ENCODE results near the gene SCTR.
A peak's percentile ranks its signal among the peaks of the same experiment; 100 is the strongest.

SCTR gene

GRCh38 chr2:119431155-119431975, 92.9 kb downstream of the SCTR start, which contains the start of gene TMEM37:
Gene TMEM37 (plus strand): TSS chr2:119431854. CDS start chr2:119431904, 50 bp downstream.
- H3K9ac ChIP-seq (ENCODE audit: low read length) = peak within 1 kb of the TSS; percentile 61
- no peaks in the 10 kb centered on the region for H3K36me3 ChIP-seq (ENCODE audit: control insufficient read depth, low read depth, low read length)
- H3K27me3 ChIP-seq (ENCODE audit: control insufficient read depth, insufficient read depth, low read length) = peaks cover 34% of the 10 kb centered on the region
- peaks cover 15% of the 10 kb centered on the region for H3K4me1 ChIP-seq (ENCODE audit: control insufficient read depth, low read depth, low read length)
- peak within 1 kb of the TSS; percentile 72 for H3K4me3 ChIP-seq (ENCODE audit: low read length)
- no peaks in the 10 kb centered on the region for H3K9me3 ChIP-seq (ENCODE audit: control insufficient read depth, low read depth, low read length)
- H3K27ac ChIP-seq (ENCODE audit: low read length) = peak within 1 kb of the TSS; percentile 38

DNA sequence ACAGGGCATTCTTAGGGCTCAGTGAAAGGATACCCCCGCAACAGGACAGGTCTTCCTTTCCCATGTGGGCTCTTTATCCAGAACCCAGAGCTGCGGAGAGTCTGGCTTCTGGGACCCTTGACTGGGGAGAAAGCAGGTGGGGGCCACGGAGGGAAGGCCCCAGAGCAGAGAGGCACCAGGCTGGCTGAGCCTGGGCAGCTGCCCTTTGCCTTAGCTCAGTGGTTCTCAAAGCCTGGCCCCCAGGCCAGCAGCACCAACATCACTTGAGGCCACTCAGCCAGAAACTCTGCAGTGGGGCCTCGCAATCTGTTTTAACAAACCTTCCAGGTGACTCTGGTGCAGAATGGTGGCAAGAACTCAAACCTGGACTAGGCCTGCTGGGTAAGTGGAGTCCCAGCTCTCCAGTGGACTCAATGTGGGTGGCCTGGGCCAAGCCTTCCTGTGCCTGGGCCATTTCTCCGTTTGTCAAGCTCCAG, 94.2 kb downstream of the SCTR start:
- Histone ChIP-seq H3K27me3 (ENCODE audit: control insufficient read depth, insufficient read depth, low read length) (peaks cover 34% of the 10 kb centered on the region), H3K36me3 (ENCODE audit: control insufficient read depth, low read depth, low read length) (no peaks in the 10 kb centered on the region), H3K4me3 (ENCODE audit: low read length) (no peak overlapping the region), H3K9me3 (ENCODE audit: control insufficient read depth, low read depth, low read length) (no peaks in the 10 kb centered on the region), H3K4me1 (ENCODE audit: control insufficient read depth, low read depth, low read length) (peaks cover 15% of the 10 kb centered on the region), H3K9ac (ENCODE audit: low read length) (no peak overlapping the region), H3K27ac (ENCODE audit: low read length) (no peak overlapping the region)

DNA sequence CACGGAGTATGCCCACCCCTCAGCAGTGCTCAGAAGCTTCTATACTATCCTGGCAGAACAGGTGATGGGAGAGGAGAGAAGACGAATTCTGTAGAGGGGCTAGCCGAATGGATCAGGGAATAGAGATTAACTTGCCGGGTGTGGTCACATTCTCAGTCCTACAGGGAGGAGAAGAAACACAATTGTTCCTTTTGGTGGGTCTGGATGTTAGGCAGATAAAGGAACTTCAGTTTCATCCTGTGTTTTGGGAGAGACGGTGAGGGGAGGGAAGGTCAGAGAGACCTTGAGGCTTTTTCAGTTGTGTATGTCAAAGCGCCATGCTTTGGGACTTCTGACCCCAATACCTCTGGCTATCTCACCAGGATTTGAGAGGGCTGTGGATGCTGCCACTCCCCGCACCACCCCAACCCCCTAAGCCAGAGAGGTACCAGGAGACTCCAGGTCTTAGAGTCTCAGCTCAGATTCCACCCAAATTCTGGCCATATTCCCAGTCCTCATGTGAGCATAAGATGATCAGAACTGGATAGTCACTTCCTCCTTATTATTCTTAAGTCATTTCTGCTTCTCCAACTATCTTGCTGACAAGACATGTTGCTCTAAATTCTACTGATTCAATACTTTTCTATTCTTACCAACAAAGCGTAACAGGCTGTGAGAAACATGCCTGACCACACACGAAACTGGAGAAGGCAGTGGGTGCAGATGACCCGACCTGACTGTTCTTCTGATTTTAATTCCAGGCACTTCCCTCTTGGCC, 94.9 kb downstream of the SCTR start:
- H3K36me3 ChIP-seq (ENCODE audit: control insufficient read depth, low read depth, low read length) = no peaks in the 10 kb centered on the region
- no peak overlapping the region for H3K4me3 ChIP-seq (ENCODE audit: low read length)
- peaks cover 15% of the 10 kb centered on the region for H3K4me1 ChIP-seq (ENCODE audit: control insufficient read depth, low read depth, low read length)
- no peak overlapping the region for H3K27ac ChIP-seq (ENCODE audit: low read length)
- no peak overlapping the region for H3K9ac ChIP-seq (ENCODE audit: low read length)
- H3K27me3 ChIP-seq (ENCODE audit: control insufficient read depth, insufficient read depth, low read length) = peaks cover 34% of the 10 kb centered on the region
- H3K9me3 ChIP-seq (ENCODE audit: control insufficient read depth, low read depth, low read length) = no peaks in the 10 kb centered on the region

DNA sequence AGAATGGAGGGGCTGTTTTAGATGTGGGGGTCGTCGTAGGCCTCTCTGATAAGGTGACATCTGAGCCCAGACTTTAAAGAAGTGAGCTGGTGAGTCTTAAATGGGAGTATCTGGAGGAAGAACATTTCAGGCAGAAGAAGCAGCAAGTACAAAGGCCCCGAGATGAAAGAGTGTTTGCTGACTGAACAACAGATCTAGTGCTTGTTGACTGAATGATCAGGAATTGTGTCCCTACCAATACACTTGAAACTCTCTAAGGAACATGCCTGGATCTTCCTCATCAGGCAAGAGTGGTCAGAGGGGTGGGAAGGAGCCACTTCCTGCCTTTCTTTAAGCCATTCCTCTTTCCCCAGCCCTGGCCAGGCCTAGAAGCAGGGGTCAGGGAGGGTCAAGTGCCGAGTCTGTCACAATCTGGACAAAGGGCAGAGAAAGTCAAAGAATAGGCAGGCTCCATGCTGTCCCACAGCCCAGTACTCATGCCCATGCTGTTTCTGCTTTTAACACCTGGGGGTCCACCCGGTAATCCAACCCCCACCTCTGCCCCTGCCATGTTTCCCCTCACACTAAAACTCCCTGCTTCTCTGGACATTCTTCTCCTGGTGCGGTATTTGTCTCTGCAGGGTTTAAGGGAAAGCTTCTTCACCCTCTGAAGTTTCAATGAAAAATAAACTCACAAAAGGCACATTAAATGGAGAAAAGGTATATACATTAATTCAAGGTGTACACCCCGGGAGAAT, 95.6 kb downstream of the SCTR start:
- no peaks in the 10 kb centered on the region for H3K36me3 ChIP-seq (ENCODE audit: control insufficient read depth, low read depth, low read length)
- peaks cover 34% of the 10 kb centered on the region for H3K27me3 ChIP-seq (ENCODE audit: control insufficient read depth, insufficient read depth, low read length)
- no peak overlapping the region for H3K9ac ChIP-seq (ENCODE audit: low read length)
- H3K4me1 ChIP-seq (ENCODE audit: control insufficient read depth, low read depth, low read length) = peaks cover 15% of the 10 kb centered on the region
- no peak overlapping the region for H3K4me3 ChIP-seq (ENCODE audit: low read length)
- H3K27ac ChIP-seq (ENCODE audit: low read length) = no peak overlapping the region
- H3K9me3 ChIP-seq (ENCODE audit: control insufficient read depth, low read depth, low read length) = no peaks in the 10 kb centered on the region

DNA sequence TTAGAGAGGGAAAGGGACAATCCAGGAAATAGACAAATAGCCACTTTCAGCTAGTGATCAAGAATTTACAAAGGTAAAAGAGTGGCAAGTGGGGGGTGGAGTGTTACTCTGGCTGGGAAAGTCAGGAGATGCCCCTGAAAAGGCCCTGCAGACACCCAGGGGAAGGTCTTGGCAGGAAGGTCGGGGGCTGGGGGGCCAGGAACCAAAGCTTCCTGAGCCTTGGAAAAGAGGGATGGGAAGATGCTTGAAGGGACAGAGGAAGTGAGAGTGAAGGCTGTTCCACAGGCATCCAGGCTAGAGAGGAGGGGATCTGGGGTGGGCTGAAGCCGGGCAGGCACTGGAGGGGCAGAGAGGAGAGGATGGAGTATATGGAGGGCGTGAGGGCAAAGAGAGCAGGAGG, 96.5 kb downstream of the SCTR start:
- H3K27ac ChIP-seq (ENCODE audit: low read length) = no peak overlapping the region
- peaks cover 11% of the 10 kb centered on the region for H3K4me1 ChIP-seq (ENCODE audit: control insufficient read depth, low read depth, low read length)
- no peak overlapping the region for H3K9ac ChIP-seq (ENCODE audit: low read length)

DNA sequence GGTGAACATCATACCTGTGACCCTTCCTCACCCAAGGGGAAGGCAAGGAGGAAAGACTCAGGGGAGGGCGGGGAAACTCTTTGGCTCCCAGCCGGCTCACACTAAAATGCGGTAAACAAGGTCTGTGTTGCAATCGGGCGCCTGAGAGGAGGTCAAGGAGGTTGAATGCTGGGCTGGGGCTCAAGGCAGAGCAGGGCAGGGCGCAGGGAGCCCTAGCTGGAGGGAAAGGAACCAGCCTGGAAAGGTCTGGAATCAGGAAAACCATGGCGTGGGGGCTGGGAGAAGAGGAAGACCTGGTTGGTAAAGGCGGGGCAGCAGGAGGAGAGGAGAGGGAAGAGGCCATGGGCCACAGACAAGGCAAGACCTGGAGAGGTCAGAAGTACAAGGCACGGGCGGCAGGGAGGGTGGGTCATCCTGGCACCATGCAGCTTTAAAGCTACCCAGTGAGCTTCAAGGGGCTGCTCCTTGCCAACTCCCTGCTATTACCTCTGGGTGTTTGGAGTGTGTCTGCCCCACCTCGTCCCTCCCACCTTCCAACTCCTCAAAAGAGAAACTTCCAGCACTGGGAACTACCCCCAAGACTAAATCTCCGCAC, 97.4 kb downstream of the SCTR start:
- Histone ChIP-seq H3K9me3 (ENCODE audit: control insufficient read depth, low read depth, low read length) (no peaks in the 10 kb centered on the region), H3K4me3 (ENCODE audit: low read length) (no peak overlapping the region), H3K27me3 (ENCODE audit: control insufficient read depth, insufficient read depth, low read length) (peaks cover 23% of the 10 kb centered on the region), H3K9ac (ENCODE audit: low read length) (no peak overlapping the region), H3K27ac (ENCODE audit: low read length) (no peak overlapping the region), H3K36me3 (ENCODE audit: control insufficient read depth, low read depth, low read length) (no peaks in the 10 kb centered on the region), H3K4me1 (ENCODE audit: control insufficient read depth, low read depth, low read length) (peaks cover 10% of the 10 kb centered on the region)

More for the DNA sequence above, 96.5 kb downstream of the SCTR start:
- H3K36me3 ChIP-seq (ENCODE audit: control insufficient read depth, low read depth, low read length) = no peaks in the 10 kb centered on the region
- peaks cover 31% of the 10 kb centered on the region for H3K27me3 ChIP-seq (ENCODE audit: control insufficient read depth, insufficient read depth, low read length)
- no peaks in the 10 kb centered on the region for H3K9me3 ChIP-seq (ENCODE audit: control insufficient read depth, low read depth, low read length)
- H3K4me3 ChIP-seq (ENCODE audit: low read length) = no peak overlapping the region

GRCh38 chr2:119426396-119426675, 97.9 kb downstream of the SCTR start:
- H3K27ac ChIP-seq (ENCODE audit: low read length) = no peak overlapping the region
- no peak overlapping the region for H3K9ac ChIP-seq (ENCODE audit: low read length)
- H3K4me3 ChIP-seq (ENCODE audit: low read length) = no peak overlapping the region
- no peaks in the 10 kb centered on the region for H3K36me3 ChIP-seq (ENCODE audit: control insufficient read depth, low read depth, low read length)
- no peaks in the 10 kb centered on the region for H3K9me3 ChIP-seq (ENCODE audit: control insufficient read depth, low read depth, low read length)
- H3K27me3 ChIP-seq (ENCODE audit: control insufficient read depth, insufficient read depth, low read length) = peaks cover 23% of the 10 kb centered on the region
- H3K4me1 ChIP-seq (ENCODE audit: control insufficient read depth, low read depth, low read length) = peaks cover 10% of the 10 kb centered on the region

GRCh38 chr2:119425620-119426395, 98.5 kb downstream of the SCTR start:
- H3K27ac ChIP-seq (ENCODE audit: low read length) = no peak overlapping the region
- H3K9ac ChIP-seq (ENCODE audit: low read length) = no peak overlapping the region
- H3K27me3 ChIP-seq (ENCODE audit: control insufficient read depth, insufficient read depth, low read length) = peaks cover 19% of the 10 kb centered on the region
- no peaks in the 10 kb centered on the region for H3K9me3 ChIP-seq (ENCODE audit: control insufficient read depth, low read depth, low read length)
- H3K4me1 ChIP-seq (ENCODE audit: control insufficient read depth, low read depth, low read length) = peaks cover 5% of the 10 kb centered on the region
- no peaks in the 10 kb centered on the region for H3K36me3 ChIP-seq (ENCODE audit: control insufficient read depth, low read depth, low read length)
- no peak overlapping the region for H3K4me3 ChIP-seq (ENCODE audit: low read length)

- H3K9me3 ChIP-seq (ENCODE audit: control insufficient read depth, low read depth, low read length) = no peaks in the 10 kb centered on the region
- no peak overlapping the region for H3K27ac ChIP-seq (ENCODE audit: low read length)
- H3K9ac ChIP-seq (ENCODE audit: low read length) = no peak overlapping the region
- no peaks in the 10 kb centered on the region for H3K4me1 ChIP-seq (ENCODE audit: control insufficient read depth, low read depth, low read length)
- peaks cover 12% of the 10 kb centered on the region for H3K27me3 ChIP-seq (ENCODE audit: control insufficient read depth, insufficient read depth, low read length)
- no peak overlapping the region for H3K4me3 ChIP-seq (ENCODE audit: low read length)
- H3K36me3 ChIP-seq (ENCODE audit: control insufficient read depth, low read depth, low read length) = no peaks in the 10 kb centered on the region
These were observed 99.2 kb downstream of the SCTR start for GRCh38 chr2:119425119-119425405.

GRCh38 chr2:119424284-119425118, 99.8 kb downstream of the SCTR start:
- no peak overlapping the region for H3K4me3 ChIP-seq (ENCODE audit: low read length)

More at GRCh38 chr2:119424284-119425118, 99.8 kb downstream of the SCTR start:
- Histone ChIP-seq H3K27ac (ENCODE audit: low read length) (no peak overlapping the region), H3K36me3 (ENCODE audit: control insufficient read depth, low read depth, low read length) (no peaks in the 10 kb centered on the region), H3K9me3 (ENCODE audit: control insufficient read depth, low read depth, low read length) (no peaks in the 10 kb centered on the region), H3K9ac (ENCODE audit: low read length) (no peak overlapping the region), H3K4me1 (ENCODE audit: control insufficient read depth, low read depth, low read length) (no peaks in the 10 kb centered on the region), H3K27me3 (ENCODE audit: control insufficient read depth, insufficient read depth, low read length) (peaks cover 6% of the 10 kb centered on the region)

All from iPS-18a (cell line).